Measurements from ENCODE around the gene GPC3.

The GPC3 gene

DNA sequence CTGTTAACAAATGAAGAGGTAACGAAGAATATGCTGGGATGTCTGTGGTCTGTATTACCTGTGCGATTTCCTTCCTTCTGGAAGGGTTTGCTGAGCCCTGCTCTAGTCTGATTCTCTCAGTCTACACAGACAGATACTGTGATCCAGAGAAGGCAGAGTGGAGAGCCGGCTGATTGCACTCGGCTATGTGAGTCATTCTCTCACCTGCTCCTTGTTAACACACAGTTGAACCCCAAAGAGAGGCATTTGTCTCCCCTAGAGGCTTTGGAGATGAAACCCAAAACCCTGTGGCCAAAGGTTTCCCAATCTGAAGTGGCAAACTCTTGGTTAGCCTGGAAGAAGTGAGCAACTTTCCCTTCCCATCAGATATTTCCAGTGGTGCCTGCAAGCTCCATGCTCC, 492.0 kb downstream of the GPC3 start:
- Histone ChIP-seq H3K9me2 (replicated peaks; ENCODE audit: control insufficient read depth, low read length) (no peaks in the 10 kb centered on the region), H3K79me2 (ENCODE audit: control insufficient read depth, low read length) (no peaks in the 10 kb centered on the region), H3K4me1 (ENCODE audit: control insufficient read depth, low read length) (no peaks in the 10 kb centered on the region), H4K20me1 (ENCODE audit: control insufficient read depth, insufficient read depth, low read depth, low read length) (no peaks in the 10 kb centered on the region), H3K27ac (ENCODE audit: low read depth, low read length) (no peak overlapping the region), H3K27me3 (ENCODE audit: control insufficient read depth, low read length) (no peaks in the 10 kb centered on the region), H3F3A (ENCODE audit: control insufficient read depth, insufficient read depth) (no peaks in the 10 kb centered on the region), H3K4me2 (ENCODE audit: low read length) (no peak overlapping the region), H3K4me3 (ENCODE audit: low read length) (no peak overlapping the region), H3K9me3 (ENCODE audit: control insufficient read depth, insufficient read depth, low read length) (no peaks in the 10 kb centered on the region), H3K36me3 (ENCODE audit: control insufficient read depth, low read length) (no peaks in the 10 kb centered on the region)
- TF ChIP-seq, protein P1, sequence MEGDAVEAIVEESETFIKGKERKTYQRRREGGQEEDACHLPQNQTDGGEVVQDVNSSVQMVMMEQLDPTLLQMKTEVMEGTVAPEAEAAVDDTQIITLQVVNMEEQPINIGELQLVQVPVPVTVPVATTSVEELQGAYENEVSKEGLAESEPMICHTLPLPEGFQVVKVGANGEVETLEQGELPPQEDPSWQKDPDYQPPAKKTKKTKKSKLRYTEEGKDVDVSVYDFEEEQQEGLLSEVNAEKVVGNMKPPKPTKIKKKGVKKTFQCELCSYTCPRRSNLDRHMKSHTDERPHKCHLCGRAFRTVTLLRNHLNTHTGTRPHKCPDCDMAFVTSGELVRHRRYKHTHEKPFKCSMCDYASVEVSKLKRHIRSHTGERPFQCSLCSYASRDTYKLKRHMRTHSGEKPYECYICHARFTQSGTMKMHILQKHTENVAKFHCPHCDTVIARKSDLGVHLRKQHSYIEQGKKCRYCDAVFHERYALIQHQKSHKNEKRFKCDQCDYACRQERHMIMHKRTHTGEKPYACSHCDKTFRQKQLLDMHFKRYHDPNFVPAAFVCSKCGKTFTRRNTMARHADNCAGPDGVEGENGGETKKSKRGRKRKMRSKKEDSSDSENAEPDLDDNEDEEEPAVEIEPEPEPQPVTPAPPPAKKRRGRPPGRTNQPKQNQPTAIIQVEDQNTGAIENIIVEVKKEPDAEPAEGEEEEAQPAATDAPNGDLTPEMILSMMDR (IDR thresholded peaks at IDR 0.05; ENCODE audit: low read depth, low read length, poor library complexity, severe bottlenecking): no peak
- no peak for TF ChIP-seq EZH2phosphoT487 (IDR thresholded peaks at IDR 0.05; ENCODE audit: borderline replicate concordance, low read length)

GRCh38 chrX:133490955-133491354, 494.4 kb downstream of the GPC3 start:
- no peaks in the 10 kb centered on the region for H3K36me3 ChIP-seq (ENCODE audit: control insufficient read depth, low read length)
- no peaks in the 10 kb centered on the region for H3K4me1 ChIP-seq (ENCODE audit: control insufficient read depth, low read length)
- no peaks in the 10 kb centered on the region for H3K9me2 ChIP-seq (replicated peaks; ENCODE audit: control insufficient read depth, low read length)
- no peak overlapping the region for H3K27ac ChIP-seq (ENCODE audit: low read depth, low read length)
- TF ChIP-seq, protein P1 (IDR thresholded peaks at IDR 0.05; ENCODE audit: low read depth, low read length, poor library complexity, severe bottlenecking): no peak
- TF ChIP-seq EZH2phosphoT487 (IDR thresholded peaks at IDR 0.05; ENCODE audit: borderline replicate concordance, low read length): no peak
- no peak overlapping the region for H3K4me3 ChIP-seq (ENCODE audit: low read length)
- no peaks in the 10 kb centered on the region for H4K20me1 ChIP-seq (ENCODE audit: control insufficient read depth, insufficient read depth, low read depth, low read length)
- H3K4me2 ChIP-seq (ENCODE audit: low read length): no peak overlapping the region
- H3F3A ChIP-seq (ENCODE audit: control insufficient read depth, insufficient read depth): no peaks in the 10 kb centered on the region
- H3K79me2 ChIP-seq (ENCODE audit: control insufficient read depth, low read length): no peaks in the 10 kb centered on the region
- H3K9me3 ChIP-seq (ENCODE audit: control insufficient read depth, insufficient read depth, low read length): no peaks in the 10 kb centered on the region
- no peaks in the 10 kb centered on the region for H3K27me3 ChIP-seq (ENCODE audit: control insufficient read depth, low read length)

All from DOHH2 (cell line).